Measurements from ENCODE around the gene NAGLU.

NAGLU gene

GRCh38 chr17:42586514-42587230 lies 50.6 kb downstream of the NAGLU start:
- Histone ChIP-seq H3K36me3 (ENCODE audit: low read depth) (peaks cover 91% of the 10 kb centered on the region), H3K27ac (ENCODE audit: poor library complexity, severe bottlenecking) (peak overlapping the region; percentile 86), H3K27me3 (ENCODE audit: insufficient read depth, poor library complexity, severe bottlenecking) (no peaks in the 10 kb centered on the region), H3K9me3 (ENCODE audit: severe bottlenecking) (no peaks in the 10 kb centered on the region), H3K4me1 (ENCODE audit: insufficient read depth, poor library complexity, severe bottlenecking) (peaks cover 26% of the 10 kb centered on the region), H3K4me3 (ENCODE audit: severe bottlenecking) (no peak overlapping the region)
- DNase-seq (ENCODE audit: low spot score) (no peak), ATAC-seq (ENCODE audit: low read depth) (peak; percentile 87)
- TF ChIP-seq CTCF (IDR thresholded peaks at IDR 0.05; ENCODE audit: poor library complexity, severe bottlenecking) = no peak

GRCh38 chr17:42590886-42591285 lies 54.8 kb downstream of the NAGLU start:
- DNase-seq (ENCODE audit: low spot score) = no peak
- H3K9me3 ChIP-seq (ENCODE audit: severe bottlenecking) = no peaks in the 10 kb centered on the region
- H3K4me1 ChIP-seq (ENCODE audit: insufficient read depth, poor library complexity, severe bottlenecking) = peaks cover 32% of the 10 kb centered on the region
- no peak for ATAC-seq (ENCODE audit: low read depth)
- H3K36me3 ChIP-seq (ENCODE audit: low read depth) = peaks cover 58% of the 10 kb centered on the region
- TF ChIP-seq CTCF (IDR thresholded peaks at IDR 0.05; ENCODE audit: poor library complexity, severe bottlenecking) = no peak
- H3K4me3 ChIP-seq (ENCODE audit: severe bottlenecking) = no peak overlapping the region
- H3K27ac ChIP-seq (ENCODE audit: poor library complexity, severe bottlenecking) = peak overlapping the region; percentile 54
- no peaks in the 10 kb centered on the region for H3K27me3 ChIP-seq (ENCODE audit: insufficient read depth, poor library complexity, severe bottlenecking)

GRCh38 chr17:42591411-42591810 lies 55.4 kb downstream of the NAGLU start:
- no peaks in the 10 kb centered on the region for H3K27me3 ChIP-seq (ENCODE audit: insufficient read depth, poor library complexity, severe bottlenecking)
- ATAC-seq (ENCODE audit: low read depth) = peak; percentile 16; the same call in 1 of the 3 replicates
- peak overlapping the region; percentile 54 for H3K27ac ChIP-seq (ENCODE audit: poor library complexity, severe bottlenecking)
- H3K4me3 ChIP-seq (ENCODE audit: severe bottlenecking) = no peak overlapping the region
- H3K36me3 ChIP-seq (ENCODE audit: low read depth) = peaks cover 53% of the 10 kb centered on the region
- no peaks in the 10 kb centered on the region for H3K9me3 ChIP-seq (ENCODE audit: severe bottlenecking)
- no peak for DNase-seq (ENCODE audit: low spot score)
- H3K4me1 ChIP-seq (ENCODE audit: insufficient read depth, poor library complexity, severe bottlenecking) = peaks cover 28% of the 10 kb centered on the region
- TF ChIP-seq CTCF (IDR thresholded peaks at IDR 0.05; ENCODE audit: poor library complexity, severe bottlenecking) = no peak
